IMR-90 (cell line): ENCODE measurements around the gene AGPS. TPM values are rescaled to one million over a fixed set of nuclear protein-coding genes. Genes with fewer than 3 reads are reported as not detected.

ENCODE experiments used
- ATAC-seq: fragments of 200-7000 bp; cut with Tn5 transposase; 2 replicates; pipeline ENCODE4 v1.9.1; 2020; ENCODE audit warnings: low read depth, mild to moderate bottlenecking, moderate library complexity
- BruUV-seq: library from RNA; stranded (reverse); fragments of 400-500 nt; replicated peaks from 2 replicates; lab custom pipeline; 2021; lab: Mats Ljungman, UMichigan
- CTCF ChIA-PET: fragments of 300-600 bp; formaldehyde crosslinking; extraction: SDS; loops from one replicate; lab custom pipeline; 2021; ENCODE audit warnings: antibody characterized with exemption; lab: Yijun Ruan, JAX
- POLR2A ChIA-PET: fragments of 300-600 bp; sonication (Branson Sonifier 250); formaldehyde crosslinking; loops from one replicate; lab custom pipeline; 2022; ENCODE audit warnings: antibody characterized with exemption; ENCODE audit not compliant: unreplicated experiment; lab: Charles Lee
- DNase-seq: peaks from one replicate; pipeline ENCODE4 v3.0.0; 2013
- H2AFZ ChIP-seq: replicated peaks from 2 replicates; pipeline ENCODE3; 2013; ENCODE audit warnings: low read length, mild to moderate bottlenecking; ENCODE audit not compliant: poor library complexity
- H2AK5ac ChIP-seq: 2 replicates; pipeline ENCODE4 v1.6.1; 2013; ENCODE audit warnings: low read depth, low read length, inconsistent platforms
- H2AK9ac ChIP-seq: replicated peaks from 2 replicates; pipeline ENCODE3; 2013; ENCODE audit warnings: mild to moderate bottlenecking, low read depth, low read length, moderate library complexity; ENCODE audit not compliant: poor library complexity
- H2BK120ac ChIP-seq: 2 replicates; pipeline ENCODE4 v1.6.1; 2013; ENCODE audit warnings: low read depth, low read length, inconsistent platforms
- H2BK15ac ChIP-seq: 3 replicates; pipeline ENCODE4 v1.6.1; 2013; ENCODE audit warnings: low read depth, low read length, inconsistent platforms
- H2BK20ac ChIP-seq: 2 replicates; pipeline ENCODE4 v1.6.1; 2013; ENCODE audit warnings: low read depth, mild to moderate bottlenecking, inconsistent platforms, low read length, moderate library complexity
- H2BK5ac ChIP-seq: 2 replicates; pipeline ENCODE4 v1.6.1; 2013; ENCODE audit warnings: mild to moderate bottlenecking, low read depth, low read length, inconsistent platforms; ENCODE audit not compliant: poor library complexity, severe bottlenecking
- H3K14ac ChIP-seq: replicated peaks from 2 replicates; pipeline ENCODE4 v1.6.1; 2013; ENCODE audit warnings: low read depth, low read length, inconsistent platforms
- H3K18ac ChIP-seq: 2 replicates; pipeline ENCODE4 v1.6.1; 2013; ENCODE audit warnings: low read depth, low read length, control low read depth
- H3K23ac ChIP-seq: 2 replicates; pipeline ENCODE4 v1.6.1; 2013; ENCODE audit warnings: low read depth, low read length, inconsistent platforms
- H3K27ac ChIP-seq: 2 replicates; pipeline ENCODE4 v1.5.1; 2013; ENCODE audit warnings: mild to moderate bottlenecking, control low read depth, low read length; ENCODE audit not compliant: insufficient read depth
- H3K27me3 ChIP-seq: 2 replicates; pipeline ENCODE4 v1.6.1; 2013; ENCODE audit warnings: low read length; ENCODE audit not compliant: control insufficient read depth, insufficient read depth
- H3K36me3 ChIP-seq: 2 replicates; pipeline ENCODE4 v1.6.1; 2013; ENCODE audit warnings: low read length, mixed read lengths; ENCODE audit not compliant: control insufficient read depth, insufficient read depth
- H3K4ac ChIP-seq: 2 replicates; pipeline ENCODE4 v1.6.1; 2013; ENCODE audit warnings: low read depth, low read length, inconsistent platforms
- H3K4me1 ChIP-seq: 2 replicates; pipeline ENCODE4 v1.6.1; 2013; ENCODE audit warnings: low read length, mixed read lengths; ENCODE audit not compliant: control insufficient read depth, insufficient read depth
- H3K4me2 ChIP-seq: 2 replicates; pipeline ENCODE4 v1.6.1; 2013; ENCODE audit warnings: low read depth, mild to moderate bottlenecking, control low read depth, low read length, moderate library complexity
- H3K4me3 ChIP-seq: 2 replicates; pipeline ENCODE4 v1.5.1; 2013; ENCODE audit warnings: low read depth, mild to moderate bottlenecking, control low read depth, low read length, moderate library complexity; ENCODE audit not compliant: insufficient read depth
- H3K56ac ChIP-seq: 2 replicates; pipeline ENCODE4 v1.6.1; 2013; ENCODE audit warnings: low read length, inconsistent platforms; ENCODE audit not compliant: insufficient read depth; ENCODE audit errors: extremely low read depth
- H3K79me1 ChIP-seq, 2 experiments: 2 replicates each; pipeline ENCODE4 v1.6.1; 2013; ENCODE audit warnings: low read length in 2 of 2, inconsistent platforms in 1 of 2, low read depth in 1 of 2
- H3K9ac ChIP-seq: 2 replicates; pipeline ENCODE4 v1.6.1; 2013; ENCODE audit warnings: low read depth, low read length, control low read depth
- H3K9me1 ChIP-seq: 2 replicates; pipeline ENCODE4 v1.6.1; 2013; ENCODE audit warnings: low read length, inconsistent platforms; ENCODE audit not compliant: insufficient read depth
- H3K9me3 ChIP-seq: 2 replicates; pipeline ENCODE4 v1.6.1; 2013; ENCODE audit warnings: low read length; ENCODE audit not compliant: control insufficient read depth, insufficient read depth
- H4K20me1 ChIP-seq: 2 replicates; pipeline ENCODE4 v1.6.1; 2013; ENCODE audit warnings: low read length, inconsistent platforms; ENCODE audit not compliant: insufficient read depth
- H4K5ac ChIP-seq: 2 replicates; pipeline ENCODE4 v1.6.1; 2013; ENCODE audit warnings: mild to moderate bottlenecking, low read depth, low read length, control low read depth
- H4K8ac ChIP-seq, 2 experiments: 2 replicates each; pipeline ENCODE4 v1.6.1; 2013; ENCODE audit warnings: low read depth in 2 of 2, low read length in 2 of 2, control low read depth in 1 of 2, inconsistent platforms in 1 of 2
- H4K91ac ChIP-seq: 2 replicates; pipeline ENCODE4 v1.6.1; 2013; ENCODE audit warnings: low read depth, low read length, inconsistent platforms; ENCODE audit not compliant: insufficient read depth
- BHLHE40 ChIP-seq: fragments of 150-350 bp; IDR thresholded peaks from 2 replicates; pipeline ENCODE4 v1.6.1; 2016; ENCODE audit warnings: mild to moderate bottlenecking, low read depth, low read length
- CHD1 ChIP-seq: IDR thresholded peaks from 2 replicates; pipeline ENCODE4 v1.6.1; 2012; ENCODE audit warnings: low read depth, low read length, improper control_type of control experiment
- CTCF ChIP-seq: conservative IDR thresholded peaks from 2 replicates; pipeline ENCODE4 v1.5.1; 2012; ENCODE audit warnings: mild to moderate bottlenecking, low read depth, low read length, improper control_type of control experiment
- MAZ ChIP-seq: IDR thresholded peaks from 2 replicates; pipeline ENCODE4 v1.6.1; 2012; ENCODE audit warnings: low read depth, mild to moderate bottlenecking, low read length, improper control_type of control experiment, moderate library complexity, borderline replicate concordance
- MXI1 ChIP-seq: IDR thresholded peaks from 2 replicates; pipeline ENCODE4 v1.6.1; 2012; ENCODE audit warnings: low read depth, mild to moderate bottlenecking, low read length, moderate library complexity, borderline replicate concordance
- NFE2L2 ChIP-seq: fragments of 150-350 bp; IDR thresholded peaks from 2 replicates; pipeline ENCODE4 v1.6.1; 2016; ENCODE audit warnings: low read depth, mild to moderate bottlenecking, low read length
- RAD21 ChIP-seq: IDR thresholded peaks from 2 replicates; pipeline ENCODE4 v1.6.1; 2012; ENCODE audit warnings: low read length, improper control_type of control experiment
- RCOR1 ChIP-seq: IDR thresholded peaks from 2 replicates; pipeline ENCODE4 v1.6.1; 2012; ENCODE audit warnings: mild to moderate bottlenecking, low read length, improper control_type of control experiment; ENCODE audit not compliant: insufficient replicate concordance
- RFX5 ChIP-seq: IDR thresholded peaks from 2 replicates; pipeline ENCODE4 v1.8.0; 2012; ENCODE audit warnings: low read depth, mild to moderate bottlenecking, low read length, moderate library complexity
- SMC3 ChIP-seq: fragments of 150-350 bp; IDR thresholded peaks from 2 replicates; pipeline ENCODE4 v1.6.1; 2016; ENCODE audit warnings: low read depth, mild to moderate bottlenecking, antibody characterized with exemption, low read length, moderate library complexity
- USF2 ChIP-seq: fragments of 150-350 bp; IDR thresholded peaks from 2 replicates; pipeline ENCODE4 v1.6.1; 2017; ENCODE audit warnings: mild to moderate bottlenecking, antibody characterized with exemption, low read length, low read depth
- WGBS, 2 experiments: methylation state at CpG; one replicate each; pipeline versions ENCODE4 v1.1.5 to v1.1.7; 2013; ENCODE audit warnings: missing lambda C conversion rate in 2 of 2; ENCODE audit not compliant: insufficient read length in 1 of 2; ENCODE audit errors: extremely low coverage in 2 of 2; 5-methylcytosine and 5-hydroxymethylcytosine counted together
- dilution Hi-C: fragments of 300-500 bp; cut with HindIII; formaldehyde crosslinking; loops from one replicate; pipeline ENCODE4 v1.14.3; 2018; ENCODE audit warnings: low sequenced_read_pairs; ENCODE audit not compliant: unreplicated experiment
- in situ Hi-C: fragments of 300-500 bp; cut with MboI; formaldehyde crosslinking; loops from 3 replicates; pipeline ENCODE4 v1.14.3; 2019; ENCODE audit warnings: low sequenced_read_pairs, inconsistent platforms, mixed read lengths
- intact Hi-C: fragments of 100-400 bp; cut with micrococcal nuclease; formaldehyde crosslinking; loops from 2 replicates; pipeline ENCODE4 v1.10.0; 2022
- polyA plus RNA-seq, 3 experiments: library from polyadenylated mRNA; depleted of rRNA; stranded (reverse); fragments of >200 nt; gene quantifications; 2 replicates each; pipeline ENCODE4 v1.2.3, GENCODE V29; 2012; ENCODE audit warnings: low replicate concordance in 1 of 3
- total RNA-seq: library from RNA; depleted of rRNA; stranded (reverse); fragments of >200 nt; gene quantifications from 2 replicates; pipeline ENCODE4 v1.2.3, GENCODE V29; 2012

The AGPS gene
- total and polyA plus RNA-seq, 2 of the 4 experiments (the other 2 are of a cell fraction) = 6.6 to 18.6 TPM

GRCh38 chr2:177553176-177553884 lies 160.8 kb downstream of the AGPS start:
- Histone ChIP-seq H2BK120ac (peak overlapping the region; percentile 53), H2BK5ac (peak overlapping the region; percentile 84), H3K18ac (no peak overlapping the region), H4K20me1 (no peaks in the 10 kb centered on the region), H3K9me3 (no peaks in the 10 kb centered on the region), H3K4me3 (peak overlapping the region; percentile 59), H2AK9ac (peak overlapping the region; percentile 7), H4K5ac (peak overlapping the region; percentile 67), H3K36me3 (no peaks in the 10 kb centered on the region), H3K4ac (peak overlapping the region; percentile 46; the same call in 1 of the 2 replicates), H3K56ac (peak overlapping the region; percentile 98; the same call in 1 of the 2 replicates), H3K14ac (peak overlapping the region; percentile 63; the same call in 1 of the 2 replicates), H4K91ac (peak overlapping the region; percentile 53; the same call in 1 of the 2 replicates), H3K27me3 (no peaks in the 10 kb centered on the region), H3K4me2 (peak overlapping the region; percentile 74), H3K4me1 (no peaks in the 10 kb centered on the region), H3K23ac (peak overlapping the region; percentile 42), H4K8ac (peak overlapping the region; percentile 86 to 100), H3K9ac (peak overlapping the region; percentile 92), H3K9me1 (peaks cover 4% of the 10 kb centered on the region; the same call in 1 of the 2 replicates), H2AK5ac (no peak overlapping the region; the same call in 1 of the 2 replicates), H3K79me1 (0 out of 4 replicates have a peak, but pooled peaks cover 0 to 4% of the 10 kb centered on the region in 2 experiments), H2BK15ac (peak overlapping the region; percentile 90; the same call in 2 of the 3 replicates), H2BK20ac (no peak overlapping the region), H3K27ac (peak overlapping the region; percentile 87), H2AFZ (peak overlapping the region; percentile 92)
- peak; percentile 28 for DNase-seq
- ChIA-PET CTCF (no interaction called here), POLR2A (no interaction called here)
- in situ Hi-C loops = no loop called here
- no peak for TF ChIP-seq CHD1
- TF ChIP-seq SMC3 = no peak
- no peak for TF ChIP-seq NFE2L2
- no peak for TF ChIP-seq BHLHE40
- TF ChIP-seq RCOR1 = no peak
- no peak for TF ChIP-seq CTCF
- no peak for TF ChIP-seq MAZ
- TF ChIP-seq MXI1 = no peak
- no peak for TF ChIP-seq RFX5
- TF ChIP-seq USF2 = no peak
- TF ChIP-seq RAD21 = no peak
- WGBS, 2 experiments = 4% methylated on average over 7 of the region's 17 CpGs; no CpG with 5 or more reads in 1 of the 2 experiments
- no peak; the same call in 1 of the 2 replicates for ATAC-seq
- no TSS peak for BruUV-seq
- intact Hi-C loops = loop anchor here (2.0 to 5.0 kb wide), 3 partner anchors 51 to 216 kb away; a partner anchor contains a TSS
- dilution Hi-C loops = no loop called here
